GM12878 (cell line): ENCODE results near the gene NDUFB2. TPM values are rescaled to one million over a fixed set of nuclear protein-coding genes. Genes with fewer than 3 reads are reported as not detected.

Source experiments
- ATAC-seq: fragments of 200-7000 bp; cut with Tn5 transposase; 3 replicates; pipeline ENCODE4 v1.9.1; 2020; ENCODE audit warnings: mild to moderate bottlenecking, moderate library complexity
- BruUV-seq: library from RNA; stranded (reverse); fragments of 400-500 nt; replicated peaks from 2 replicates; lab custom pipeline; 2021; lab: Mats Ljungman, UMichigan
- CTCF ChIA-PET: fragments of 300-600 bp; sonication (Branson Sonifier 250); formaldehyde crosslinking; extraction: SDS; loops from one replicate; lab custom pipeline; 2021; ENCODE audit warnings: inconsistent platforms; lab: Yijun Ruan, JAX
- POLR2A ChIA-PET: fragments of 350-600 bp; formaldehyde crosslinking; extraction: SDS; loops from one replicate; lab custom pipeline; 2021; ENCODE audit warnings: inconsistent platforms; lab: Charles Lee
- RAD21 ChIA-PET: fragments of 300-600 bp; sonication (Branson Sonifier 250); formaldehyde crosslinking; loops from one replicate; lab custom pipeline; 2023; ENCODE audit warnings: antibody characterized with exemption; ENCODE audit not compliant: unreplicated experiment; lab: Charles Lee
- SMC1A ChIA-PET: fragments of 300-600 bp; sonication (Branson Sonifier 250); formaldehyde crosslinking; loops from one replicate; lab custom pipeline; 2023; ENCODE audit not compliant: unreplicated experiment, uncharacterized antibody; lab: Charles Lee
- DNase-seq: peaks from one replicate; pipeline ENCODE4 v3.0.0-alpha.2; 2011; ENCODE audit warnings: low read depth, low spot score
- FAIRE-seq: peaks from 3 replicates; lab custom pipeline; 2011; peaks lifted over from hg19 to GRCh38; lab: Jason Lieb, UNC
- H2AFZ ChIP-seq: 2 replicates; pipeline ENCODE4 v1.6.0; 2011; ENCODE audit warnings: low read depth, low read length, control low read depth; ENCODE audit not compliant: control insufficient read depth
- H3K27ac ChIP-seq: 2 replicates; pipeline ENCODE4 v1.5.1; 2011; ENCODE audit warnings: control low read depth; ENCODE audit not compliant: control insufficient read depth, insufficient read depth
- H3K27me3 ChIP-seq, 2 experiments: replicated peaks in 1 of 2; 2 replicates each; pipeline versions ENCODE4 v1.6.0 to v1.6.1; 2011; ENCODE audit warnings: low read length in 1 of 2; ENCODE audit not compliant: control insufficient read depth in 2 of 2, insufficient read depth in 2 of 2
- H3K36me3 ChIP-seq, 2 experiments: 2 replicates each; pipeline ENCODE4 v1.5.1; 2011; ENCODE audit warnings: low read length in 1 of 2; ENCODE audit not compliant: control insufficient read depth in 2 of 2, insufficient read depth in 2 of 2
- H3K4me1 ChIP-seq: 2 replicates; pipeline ENCODE4 v1.6.1; 2011; ENCODE audit warnings: mild to moderate bottlenecking, low read length, moderate library complexity, mixed read lengths; ENCODE audit not compliant: control insufficient read depth, insufficient read depth
- H3K4me2 ChIP-seq: 2 replicates; pipeline ENCODE4 v1.6.0; 2011; ENCODE audit warnings: control low read depth; ENCODE audit not compliant: control insufficient read depth, insufficient read depth
- H3K4me3 ChIP-seq: fragments of 200-600 bp; sonication (generic); 2 replicates; pipeline ENCODE4 v1.5.1; 2016
- H3K79me2 ChIP-seq: 2 replicates; pipeline ENCODE4 v1.6.0; 2011; ENCODE audit warnings: low read length; ENCODE audit not compliant: control insufficient read depth, insufficient read depth
- H3K9ac ChIP-seq: 2 replicates; pipeline ENCODE4 v1.8.0; 2011; ENCODE audit warnings: low read length, control low read depth, mixed read lengths; ENCODE audit not compliant: control insufficient read depth, insufficient read depth
- H3K9me3 ChIP-seq: replicated peaks from 3 replicates; pipeline ENCODE4 v1.5.1; 2011; ENCODE audit warnings: mild to moderate bottlenecking, low read length; ENCODE audit not compliant: control insufficient read depth, insufficient read depth
- H4K20me1 ChIP-seq: 2 replicates; pipeline ENCODE4 v1.6.0; 2011; ENCODE audit not compliant: control insufficient read depth, insufficient read depth
- DPF2 ChIP-seq: fragments of 450-650 bp; IDR thresholded peaks from 2 replicates; pipeline ENCODE4 v1.6.1; 2017; ENCODE audit warnings: mild to moderate bottlenecking
- E4F1 ChIP-seq: fragments of 450-650 bp; IDR thresholded peaks from 2 replicates; pipeline ENCODE4 v1.6.1; 2018; ENCODE audit warnings: borderline replicate concordance, mild to moderate bottlenecking; ENCODE audit not compliant: partially characterized antibody
- EP300 ChIP-seq, 2 experiments: fragments of 150-350 bp in 1 of 2; IDR thresholded peaks; 2 replicates each; pipeline ENCODE4 v1.6.1; 2011 to 2012; ENCODE audit warnings: low read depth in 2 of 2, low read length in 2 of 2, borderline replicate concordance in 1 of 2, improper control_type of control experiment in 1 of 2, inconsistent platforms in 1 of 2; ENCODE audit not compliant: control insufficient read depth in 1 of 2
- IRF4 ChIP-seq: IDR thresholded peaks from 2 replicates; pipeline ENCODE4 v1.6.1; 2011; ENCODE audit warnings: low read depth, low read length
- ZNF274 ChIP-seq: IDR thresholded peaks from one replicate; pipeline ENCODE4 v1.8.0; 2011; ENCODE audit not compliant: insufficient read length, insufficient read depth
- ZNF592 ChIP-seq: fragments of 450-650 bp; IDR thresholded peaks from 2 replicates; pipeline ENCODE4 v1.6.1; 2017; ENCODE audit warnings: mild to moderate bottlenecking, moderate library complexity
- WGBS: methylation state at CpG from one replicate; pipeline ENCODE4 v1.1.6; 2016; ENCODE audit warnings: low lambda C conversion rate; ENCODE audit not compliant: insufficient replicate concordance, insufficient coverage; ENCODE audit errors: missing lambda C conversion rate; 5-methylcytosine and 5-hydroxymethylcytosine counted together
- in situ Hi-C: fragments of 300-500 bp; cut with MboI; formaldehyde crosslinking; loops from 9 replicates; pipeline ENCODE4 v1.14.3; 2018; ENCODE audit warnings: mixed read lengths
- intact Hi-C: fragments of 100-400 bp; cut with micrococcal nuclease; formaldehyde crosslinking; loops from one replicate; pipeline ENCODE4 v1.14.2; 2022; ENCODE audit not compliant: unreplicated experiment
- polyA plus RNA-seq, 11 experiments: library from polyadenylated mRNA; depleted of rRNA in 4 of 11; unstranded in 6 of 11; stranded (reverse) in 5 of 11; fragments of >200 nt; fragmentation: Nextera tagmentation in 4 of 11; fragmentation: Illumina TruSeq in 1 of 11; extraction: Ambion mirVana in 4 of 11; extraction: Trizol in 1 of 11; gene quantifications; 1 replicate in 1 of 11; 2 replicates in 10 of 11; pipeline versions ENCODE4 v1.2.1 to v1.2.3, GENCODE V29; 2011 to 2016; ENCODE audit warnings: inconsistent platforms in 2 of 11, missing spikeins in 2 of 11, low read depth in 1 of 11
- total RNA-seq, 4 experiments: library from RNA; depleted of rRNA in 3 of 4; stranded (reverse); fragments of >200 nt in 3 of 4; fragmentation: Illumina TruSeq in 1 of 4; extraction: Trizol in 1 of 4; gene quantifications; 2 replicates each; pipeline versions ENCODE4 v1.2.1 to v1.2.3, GENCODE V29; 2013 to 2021
- TF ChIP-seq, protein P1 (sequence below): fragments of 450-650 bp; IDR thresholded peaks from 2 replicates; pipeline ENCODE4 v1.6.1; 2016; ENCODE audit warnings: mild to moderate bottlenecking, moderate library complexity, borderline replicate concordance
- TF ChIP-seq, protein P2 (sequence below): IDR thresholded peaks from 2 replicates; pipeline ENCODE4 v1.6.1; 2011; ENCODE audit warnings: borderline replicate concordance, low read depth, mild to moderate bottlenecking, moderate library complexity, low read length; ENCODE audit not compliant: insufficient read depth, poor library complexity, severe bottlenecking

The NDUFB2 gene
- total and polyA plus RNA-seq, 10 of the 15 experiments (the other 5 are each of a cell fraction or from before 2014, with no cell fraction given), result 109 to 1,236 (median 323) TPM

- TF ChIP-seq, protein P1, sequence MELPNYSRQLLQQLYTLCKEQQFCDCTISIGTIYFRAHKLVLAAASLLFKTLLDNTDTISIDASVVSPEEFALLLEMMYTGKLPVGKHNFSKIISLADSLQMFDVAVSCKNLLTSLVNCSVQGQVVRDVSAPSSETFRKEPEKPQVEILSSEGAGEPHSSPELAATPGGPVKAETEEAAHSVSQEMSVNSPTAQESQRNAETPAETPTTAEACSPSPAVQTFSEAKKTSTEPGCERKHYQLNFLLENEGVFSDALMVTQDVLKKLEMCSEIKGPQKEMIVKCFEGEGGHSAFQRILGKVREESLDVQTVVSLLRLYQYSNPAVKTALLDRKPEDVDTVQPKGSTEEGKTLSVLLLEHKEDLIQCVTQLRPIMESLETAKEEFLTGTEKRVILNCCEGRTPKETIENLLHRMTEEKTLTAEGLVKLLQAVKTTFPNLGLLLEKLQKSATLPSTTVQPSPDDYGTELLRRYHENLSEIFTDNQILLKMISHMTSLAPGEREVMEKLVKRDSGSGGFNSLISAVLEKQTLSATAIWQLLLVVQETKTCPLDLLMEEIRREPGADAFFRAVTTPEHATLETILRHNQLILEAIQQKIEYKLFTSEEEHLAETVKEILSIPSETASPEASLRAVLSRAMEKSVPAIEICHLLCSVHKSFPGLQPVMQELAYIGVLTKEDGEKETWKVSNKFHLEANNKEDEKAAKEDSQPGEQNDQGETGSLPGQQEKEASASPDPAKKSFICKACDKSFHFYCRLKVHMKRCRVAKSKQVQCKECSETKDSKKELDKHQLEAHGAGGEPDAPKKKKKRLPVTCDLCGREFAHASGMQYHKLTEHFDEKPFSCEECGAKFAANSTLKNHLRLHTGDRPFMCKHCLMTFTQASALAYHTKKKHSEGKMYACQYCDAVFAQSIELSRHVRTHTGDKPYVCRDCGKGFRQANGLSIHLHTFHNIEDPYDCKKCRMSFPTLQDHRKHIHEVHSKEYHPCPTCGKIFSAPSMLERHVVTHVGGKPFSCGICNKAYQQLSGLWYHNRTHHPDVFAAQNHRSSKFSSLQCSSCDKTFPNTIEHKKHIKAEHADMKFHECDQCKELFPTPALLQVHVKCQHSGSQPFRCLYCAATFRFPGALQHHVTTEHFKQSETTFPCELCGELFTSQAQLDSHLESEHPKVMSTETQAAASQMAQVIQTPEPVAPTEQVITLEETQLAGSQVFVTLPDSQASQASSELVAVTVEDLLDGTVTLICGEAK, result no peak
- no peak for TF ChIP-seq E4F1
- no peak for TF ChIP-seq DPF2
- TF ChIP-seq IRF4, result no peak
Observed at GRCh38 chr7:140678081-140678815, 18.3 kb upstream of the NDUFB2 start (continued).

GRCh38 chr7:140678816-140679130 lies 17.7 kb upstream of the NDUFB2 start:
- CTCF ChIA-PET, result no interaction called here
- BruUV-seq, result no TSS peak
- WGBS, result 99% methylated on average over 7 of the region's 7 CpGs
- intact Hi-C loops, result loop anchor here (5.0 kb wide), 1 partner anchor 244 kb away; the partner anchor contains the start of gene BRAF
- DNase-seq (no peak), ATAC-seq (no peak), FAIRE-seq (no peak)
- Histone ChIP-seq H3K9me3 (no peaks in the 10 kb centered on the region), H4K20me1 (no peaks in the 10 kb centered on the region), H3K79me2 (no peaks in the 10 kb centered on the region), H3K27me3 (no peaks in the 10 kb centered on the region), H3K4me2 (no peak overlapping the region), H3K4me1 (peaks cover 28% of the 10 kb centered on the region), H3K9ac (no peak overlapping the region), H3K27ac (no peak overlapping the region), H3K36me3 (0 out of 4 replicates have a peak, but pooled peaks cover 0 to 3% of the 10 kb centered on the region in 2 experiments), H3K4me3 (no peak overlapping the region), H2AFZ (no peak overlapping the region)
- RAD21 ChIA-PET, result no interaction called here
- SMC1A ChIA-PET, result no interaction called here
- POLR2A ChIA-PET, result no interaction called here
- in situ Hi-C loops, result loop anchor here (10.0 kb wide), 1 partner anchor 336 kb away; the partner anchor contains the start of gene MRPS33
- TF ChIP-seq, protein P2, sequence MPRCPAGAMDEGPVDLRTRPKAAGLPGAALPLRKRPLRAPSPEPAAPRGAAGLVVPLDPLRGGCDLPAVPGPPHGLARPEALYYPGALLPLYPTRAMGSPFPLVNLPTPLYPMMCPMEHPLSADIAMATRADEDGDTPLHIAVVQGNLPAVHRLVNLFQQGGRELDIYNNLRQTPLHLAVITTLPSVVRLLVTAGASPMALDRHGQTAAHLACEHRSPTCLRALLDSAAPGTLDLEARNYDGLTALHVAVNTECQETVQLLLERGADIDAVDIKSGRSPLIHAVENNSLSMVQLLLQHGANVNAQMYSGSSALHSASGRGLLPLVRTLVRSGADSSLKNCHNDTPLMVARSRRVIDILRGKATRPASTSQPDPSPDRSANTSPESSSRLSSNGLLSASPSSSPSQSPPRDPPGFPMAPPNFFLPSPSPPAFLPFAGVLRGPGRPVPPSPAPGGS, result no peak
- TF ChIP-seq ZNF274 (no peak), ZNF592 (no peak), EP300 (IDR thresholded peaks at IDR 0.05; ENCODE audit: borderline replicate concordance in 1 of 2, control insufficient read depth in 1 of 2, low read depth in 2 of 2, low read length in 2 of 2) (no peak)
